Adipocyte (in vitro differentiated cells): ENCODE results near the gene SGIP1.
"Not testable (repeated sequence)": the region's sequence is repeated elsewhere in the genome, so short reads cannot be mapped to it uniquely, and the experiment has no call there.

Source experiments
- DNase-seq: peaks from one replicate; pipeline ENCODE4 v3.0.0-alpha.2; 2015; ENCODE audit warnings: low read depth
- H3K27me3 ChIP-seq: replicated peaks from 2 replicates; pipeline ENCODE4 v1.7.0; 2013; ENCODE audit warnings: mild to moderate bottlenecking, low read length, moderate library complexity; ENCODE audit not compliant: control insufficient read depth, insufficient read depth
- H3K36me3 ChIP-seq: 2 replicates; pipeline ENCODE4 v1.7.0; 2013; ENCODE audit warnings: low read length, mild to moderate bottlenecking, moderate library complexity; ENCODE audit not compliant: control insufficient read depth, insufficient read depth, severe bottlenecking
- H3K4me1 ChIP-seq: 2 replicates; pipeline ENCODE4 v1.7.0; 2013; ENCODE audit warnings: mild to moderate bottlenecking, low read length, moderate library complexity; ENCODE audit not compliant: control insufficient read depth, insufficient read depth
- H3K4me3 ChIP-seq: 2 replicates; pipeline ENCODE4 v1.7.0; 2013; ENCODE audit warnings: mild to moderate bottlenecking, low read length, moderate library complexity
- H3K9ac ChIP-seq: 2 replicates; pipeline ENCODE4 v1.7.0; 2013; ENCODE audit warnings: mild to moderate bottlenecking, low read length, moderate library complexity
- H3K9me3 ChIP-seq: 2 replicates; pipeline ENCODE4 v1.7.0; 2013; ENCODE audit warnings: mild to moderate bottlenecking, low read length, moderate library complexity; ENCODE audit not compliant: control insufficient read depth

The SGIP1 gene

GRCh38 chr1:66770694-66771093, 236.7 kb downstream of the SGIP1 start:
- no peak overlapping the region for H3K9ac ChIP-seq
- DNase-seq = no peak
- no peak overlapping the region for H3K4me3 ChIP-seq
- H3K4me1 ChIP-seq = no peaks in the 10 kb centered on the region
- H3K27me3 ChIP-seq = no peaks in the 10 kb centered on the region
- H3K9me3 ChIP-seq = no peaks in the 10 kb centered on the region
- H3K36me3 ChIP-seq = no peaks in the 10 kb centered on the region

DNA sequence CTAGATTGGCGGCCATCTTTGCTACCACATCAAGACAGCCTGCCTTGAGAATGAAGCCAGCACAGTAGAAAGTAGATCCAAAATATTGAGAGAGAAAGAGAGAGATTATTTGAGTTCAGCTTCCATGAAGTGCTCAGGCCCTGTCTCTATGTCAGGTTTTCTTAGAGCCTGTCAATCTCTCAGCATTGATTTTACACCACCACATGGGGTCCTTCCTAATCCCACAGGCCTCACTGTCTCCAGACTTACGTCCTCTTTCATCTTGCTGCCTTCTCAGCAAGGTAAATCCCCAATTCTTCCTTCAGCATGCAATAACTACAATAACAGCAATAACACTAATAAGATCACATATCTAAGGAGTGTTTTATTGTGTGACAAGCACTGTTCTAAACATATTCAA, 239.3 kb downstream of the SGIP1 start:
- H3K27me3 ChIP-seq = no peaks in the 10 kb centered on the region
- no peak for DNase-seq

GRCh38 chr1:66774438-66774837, 240.5 kb downstream of the SGIP1 start:
- Histone ChIP-seq H3K27me3 (no peaks in the 10 kb centered on the region), H3K9ac (no peak overlapping the region), H3K36me3 (no peaks in the 10 kb centered on the region), H3K4me1 (peaks cover 5% of the 10 kb centered on the region), H3K4me3 (no peak overlapping the region), H3K9me3 (no peaks in the 10 kb centered on the region)
- no peak for DNase-seq

More for the DNA sequence above, 239.3 kb downstream of the SGIP1 start:
- H3K4me3 ChIP-seq = no peak overlapping the region
- H3K9ac ChIP-seq = no peak overlapping the region
- H3K4me1 ChIP-seq = peaks cover 2% of the 10 kb centered on the region
- no peaks in the 10 kb centered on the region for H3K9me3 ChIP-seq
- H3K36me3 ChIP-seq = no peaks in the 10 kb centered on the region

GRCh38 chr1:66775646-66776045, 241.7 kb downstream of the SGIP1 start:
- H3K9me3 ChIP-seq = no peaks in the 10 kb centered on the region
- H3K4me1 ChIP-seq = peaks cover 5% of the 10 kb centered on the region
- H3K27me3 ChIP-seq = no peaks in the 10 kb centered on the region
- H3K4me3 ChIP-seq = no peak overlapping the region
- H3K9ac ChIP-seq = no peak overlapping the region
- H3K36me3 ChIP-seq = no peaks in the 10 kb centered on the region
- no peak for DNase-seq

- no peaks in the 10 kb centered on the region for H3K9me3 ChIP-seq
- H3K9ac ChIP-seq = no peak overlapping the region
- no peak for DNase-seq
- peaks cover 5% of the 10 kb centered on the region for H3K4me1 ChIP-seq
- H3K4me3 ChIP-seq = no peak overlapping the region
- H3K36me3 ChIP-seq = no peaks in the 10 kb centered on the region
- H3K27me3 ChIP-seq = no peaks in the 10 kb centered on the region
Measured at GRCh38 chr1:66777831-66778230, 243.9 kb downstream of the SGIP1 start.

GRCh38 chr1:66778266-66778665, 244.3 kb downstream of the SGIP1 start:
- no peaks in the 10 kb centered on the region for H3K9me3 ChIP-seq
- H3K4me1 ChIP-seq = peaks cover 5% of the 10 kb centered on the region
- DNase-seq = no peak
- H3K36me3 ChIP-seq = no peaks in the 10 kb centered on the region
- H3K9ac ChIP-seq = peak overlapping the region; percentile 57
- H3K4me3 ChIP-seq = peak overlapping the region; percentile 75
- H3K27me3 ChIP-seq = no peaks in the 10 kb centered on the region

- H3K27me3 ChIP-seq = no peaks in the 10 kb centered on the region
- peak overlapping the region; percentile 75 for H3K4me3 ChIP-seq
- H3K4me1 ChIP-seq = peaks cover 5% of the 10 kb centered on the region
- H3K9ac ChIP-seq = peak overlapping the region; percentile 57
- H3K9me3 ChIP-seq = no peaks in the 10 kb centered on the region
- DNase-seq = no peak
- H3K36me3 ChIP-seq = no peaks in the 10 kb centered on the region
Measured at GRCh38 chr1:66778969-66779368, 245.0 kb downstream of the SGIP1 start.

- Histone ChIP-seq H3K36me3 (no peaks in the 10 kb centered on the region), H3K4me3 (peak overlapping the region; percentile 75), H3K9me3 (no peaks in the 10 kb centered on the region), H3K9ac (no peak overlapping the region), H3K27me3 (no peaks in the 10 kb centered on the region), H3K4me1 (peaks cover 5% of the 10 kb centered on the region)
- no peak for DNase-seq
Measured at GRCh38 chr1:66779475-66780078, 245.6 kb downstream of the SGIP1 start.

GRCh38 chr1:66785800-66786199, 251.8 kb downstream of the SGIP1 start:
- not testable (repeated sequence) for DNase-seq

GRCh38 chr1:66787641-66788040, 253.7 kb downstream of the SGIP1 start:
- Histone ChIP-seq H3K27me3 (no peaks in the 10 kb centered on the region), H3K9me3 (no peaks in the 10 kb centered on the region), H3K4me3 (no peak overlapping the region), H3K36me3 (no peaks in the 10 kb centered on the region), H3K9ac (no peak overlapping the region), H3K4me1 (no peaks in the 10 kb centered on the region)
- DNase-seq = no peak

More at GRCh38 chr1:66785800-66786199, 251.8 kb downstream of the SGIP1 start:
- not testable (repeated sequence) for H3K4me1 ChIP-seq, H3K4me3 ChIP-seq, H3K9me3 ChIP-seq, H3K27me3 ChIP-seq, H3K36me3 ChIP-seq, H3K9ac ChIP-seq

GRCh38 chr1:66788231-66788939, 254.4 kb downstream of the SGIP1 start:
- Histone ChIP-seq H3K4me3 (no peak overlapping the region), H3K4me1 (no peaks in the 10 kb centered on the region), H3K9me3 (no peaks in the 10 kb centered on the region), H3K9ac (no peak overlapping the region), H3K27me3 (no peaks in the 10 kb centered on the region), H3K36me3 (no peaks in the 10 kb centered on the region)
- no peak for DNase-seq
